ENCODE measurements around the gene ADAMTSL3. TPM values are rescaled to one million over a fixed set of nuclear protein-coding genes. Genes with fewer than 3 reads are reported as not detected.

The ADAMTSL3 gene
- total RNA-seq, 1 donor from 2014 or later = 13.2 TPM

DNA sequence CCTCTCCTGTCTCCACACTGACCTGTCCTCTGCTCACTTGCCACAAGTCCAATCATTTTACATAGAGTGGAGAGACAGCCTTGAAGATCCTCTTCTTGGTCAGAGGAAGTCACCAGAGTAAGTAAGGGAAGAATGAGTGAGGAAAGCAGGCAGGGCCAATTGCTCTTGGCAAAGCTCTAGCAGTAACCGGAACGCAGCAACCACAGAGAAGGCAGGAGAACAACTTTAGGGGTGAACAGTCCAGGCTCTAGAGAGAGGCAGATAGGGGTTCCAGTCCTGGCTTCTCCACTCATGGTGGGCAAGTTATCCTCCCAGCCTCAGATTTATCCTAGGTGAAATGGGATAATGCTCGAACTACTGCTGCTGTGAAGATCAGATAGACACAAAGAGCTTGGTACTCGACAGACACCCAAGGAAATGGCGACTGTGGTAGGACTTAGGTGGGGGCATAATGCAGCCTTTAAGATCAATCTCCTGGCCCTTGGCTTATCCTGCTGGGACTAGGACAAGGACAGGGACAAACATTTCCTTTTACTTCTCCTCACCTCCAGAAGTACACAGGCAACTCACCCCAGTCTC, 1.2 kb upstream of the ADAMTSL3 start:
- peaks cover 2% of the 10 kb centered on the region for H3K36me3 Mint-ChIP-seq
- TF ChIP-seq, protein P1, sequence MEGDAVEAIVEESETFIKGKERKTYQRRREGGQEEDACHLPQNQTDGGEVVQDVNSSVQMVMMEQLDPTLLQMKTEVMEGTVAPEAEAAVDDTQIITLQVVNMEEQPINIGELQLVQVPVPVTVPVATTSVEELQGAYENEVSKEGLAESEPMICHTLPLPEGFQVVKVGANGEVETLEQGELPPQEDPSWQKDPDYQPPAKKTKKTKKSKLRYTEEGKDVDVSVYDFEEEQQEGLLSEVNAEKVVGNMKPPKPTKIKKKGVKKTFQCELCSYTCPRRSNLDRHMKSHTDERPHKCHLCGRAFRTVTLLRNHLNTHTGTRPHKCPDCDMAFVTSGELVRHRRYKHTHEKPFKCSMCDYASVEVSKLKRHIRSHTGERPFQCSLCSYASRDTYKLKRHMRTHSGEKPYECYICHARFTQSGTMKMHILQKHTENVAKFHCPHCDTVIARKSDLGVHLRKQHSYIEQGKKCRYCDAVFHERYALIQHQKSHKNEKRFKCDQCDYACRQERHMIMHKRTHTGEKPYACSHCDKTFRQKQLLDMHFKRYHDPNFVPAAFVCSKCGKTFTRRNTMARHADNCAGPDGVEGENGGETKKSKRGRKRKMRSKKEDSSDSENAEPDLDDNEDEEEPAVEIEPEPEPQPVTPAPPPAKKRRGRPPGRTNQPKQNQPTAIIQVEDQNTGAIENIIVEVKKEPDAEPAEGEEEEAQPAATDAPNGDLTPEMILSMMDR (IDR thresholded peaks at IDR 0.05; ENCODE audit: unreplicated experiment) = no peak
- DNase-seq (ENCODE audit: low spot score in 2 of 2, unreplicated experiment in 2 of 2) = no peak
- peaks cover 3% of the 10 kb centered on the region for H3K4me1 Mint-ChIP-seq
- H3K27me3 Mint-ChIP-seq (ENCODE audit: low read depth) = peaks cover 88% of the 10 kb centered on the region
- no peak overlapping the region for H3K27ac Mint-ChIP-seq
- H3K4me3 Mint-ChIP-seq = peak overlapping the region; percentile 22
- no peaks in the 10 kb centered on the region for H3K9me3 Mint-ChIP-seq

DNA sequence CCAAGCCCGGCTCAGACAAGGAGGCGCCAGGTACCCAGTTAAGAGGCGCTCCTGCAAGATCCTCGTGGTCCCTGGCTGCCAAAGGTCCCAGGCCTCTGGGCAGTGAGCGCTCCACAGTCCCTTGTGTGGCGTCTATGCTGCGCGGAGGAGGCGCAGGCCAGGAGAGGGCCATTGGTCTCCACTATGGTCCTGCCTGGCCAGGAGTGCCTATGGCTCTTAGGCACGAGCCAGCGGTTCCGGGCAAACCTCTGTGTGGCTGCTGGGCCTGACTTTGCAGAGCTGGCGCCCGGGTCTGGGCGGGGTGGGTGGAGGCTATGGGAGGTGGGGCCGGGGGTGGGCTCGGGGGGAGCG, 660 bp upstream of the ADAMTSL3 start:
- peaks cover 3% of the 10 kb centered on the region for H3K4me1 Mint-ChIP-seq
- TF ChIP-seq, protein P1 (IDR thresholded peaks at IDR 0.05; ENCODE audit: unreplicated experiment) = no peak
- H3K4me3 Mint-ChIP-seq = peak overlapping the region; percentile 22
- no peak for DNase-seq (ENCODE audit: low spot score in 2 of 2, unreplicated experiment in 2 of 2)
- H3K36me3 Mint-ChIP-seq = peaks cover 2% of the 10 kb centered on the region
- no peak overlapping the region for H3K27ac Mint-ChIP-seq
- peaks cover 90% of the 10 kb centered on the region for H3K27me3 Mint-ChIP-seq (ENCODE audit: low read depth)
- no peaks in the 10 kb centered on the region for H3K9me3 Mint-ChIP-seq

DNA sequence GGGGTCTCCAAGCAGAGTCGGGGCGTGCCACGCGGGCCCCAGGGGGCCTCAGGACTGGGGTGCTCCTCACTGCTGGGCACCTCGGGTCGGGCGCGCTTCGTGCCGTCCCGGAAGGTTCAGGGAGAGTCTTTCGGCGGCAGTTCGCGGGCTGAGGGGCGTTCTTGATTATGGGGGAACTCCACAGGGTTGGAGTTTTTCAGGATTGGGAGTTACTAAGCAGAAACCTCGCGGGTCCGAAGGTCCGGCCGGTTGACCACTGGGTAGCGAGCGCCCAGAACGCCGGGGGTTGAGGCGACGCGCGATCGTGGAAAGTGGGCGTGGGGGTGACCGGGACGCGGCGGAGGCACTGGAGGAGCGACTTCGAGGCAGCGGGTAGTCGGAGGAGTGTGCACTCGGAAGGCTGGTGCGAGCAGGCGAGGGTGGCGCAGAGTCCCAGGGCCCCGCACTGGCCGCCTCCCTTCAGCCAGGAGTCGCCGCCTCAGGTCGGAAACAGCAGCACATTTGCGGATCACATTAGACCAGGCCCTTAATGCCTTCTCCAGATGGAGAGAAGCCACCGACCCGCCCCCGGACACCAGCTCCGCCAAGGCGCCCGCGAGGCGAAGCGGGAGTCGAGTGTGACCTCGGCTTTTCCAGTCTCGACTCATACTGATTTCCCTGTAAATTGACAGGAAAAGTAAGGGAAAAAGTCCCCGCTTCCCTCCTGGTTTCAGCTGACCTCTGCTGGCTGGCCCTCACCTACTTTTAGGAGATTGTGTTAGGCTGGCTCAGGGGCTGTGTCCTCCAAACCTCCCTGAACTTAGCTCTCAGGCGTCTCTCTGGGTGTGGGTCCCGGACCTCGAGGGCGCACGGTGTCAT, 685 bp downstream of the ADAMTSL3 start:
- DNase-seq (ENCODE audit: low spot score in 2 of 2, unreplicated experiment in 2 of 2) = peak in 1 of 2 experiments; percentile 40
- H3K9me3 Mint-ChIP-seq = no peaks in the 10 kb centered on the region
- peaks cover 3% of the 10 kb centered on the region for H3K4me1 Mint-ChIP-seq
- no peak overlapping the region for H3K27ac Mint-ChIP-seq
- H3K36me3 Mint-ChIP-seq = peaks cover 2% of the 10 kb centered on the region
- TF ChIP-seq, protein P1 (IDR thresholded peaks at IDR 0.05; ENCODE audit: unreplicated experiment) = no peak
- H3K4me3 Mint-ChIP-seq = peak overlapping the region; percentile 67
- peaks cover 84% of the 10 kb centered on the region for H3K27me3 Mint-ChIP-seq (ENCODE audit: low read depth)

DNA sequence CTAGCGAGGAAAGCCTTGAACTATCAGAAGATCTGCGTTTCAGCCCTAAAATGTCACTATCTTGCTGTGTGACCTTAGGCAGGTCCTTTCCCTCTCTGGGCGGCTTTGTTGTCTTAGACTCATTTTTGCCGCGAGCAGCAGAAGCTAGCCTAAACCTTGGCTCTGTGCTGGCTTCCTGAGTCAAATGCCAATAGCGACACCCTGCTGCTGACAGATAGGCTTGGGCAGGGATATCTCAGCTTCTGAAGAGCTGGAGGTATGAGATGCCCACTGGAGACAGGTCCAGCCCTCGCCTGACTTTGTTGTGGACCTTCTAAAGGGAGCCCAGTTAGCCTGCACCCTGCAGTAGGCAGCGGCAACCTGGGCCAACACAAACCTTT, 1.3 kb downstream of the ADAMTSL3 start:
- no peaks in the 10 kb centered on the region for H3K9me3 Mint-ChIP-seq
- DNase-seq (ENCODE audit: low spot score in 2 of 2, unreplicated experiment in 2 of 2) = no peak
- H3K27ac Mint-ChIP-seq = no peak overlapping the region
- peaks cover 2% of the 10 kb centered on the region for H3K36me3 Mint-ChIP-seq
- peaks cover 3% of the 10 kb centered on the region for H3K4me1 Mint-ChIP-seq
- H3K4me3 Mint-ChIP-seq = peak overlapping the region; percentile 67
- TF ChIP-seq, protein P1 (IDR thresholded peaks at IDR 0.05; ENCODE audit: unreplicated experiment) = no peak
- H3K27me3 Mint-ChIP-seq (ENCODE audit: low read depth) = peaks cover 78% of the 10 kb centered on the region

DNA sequence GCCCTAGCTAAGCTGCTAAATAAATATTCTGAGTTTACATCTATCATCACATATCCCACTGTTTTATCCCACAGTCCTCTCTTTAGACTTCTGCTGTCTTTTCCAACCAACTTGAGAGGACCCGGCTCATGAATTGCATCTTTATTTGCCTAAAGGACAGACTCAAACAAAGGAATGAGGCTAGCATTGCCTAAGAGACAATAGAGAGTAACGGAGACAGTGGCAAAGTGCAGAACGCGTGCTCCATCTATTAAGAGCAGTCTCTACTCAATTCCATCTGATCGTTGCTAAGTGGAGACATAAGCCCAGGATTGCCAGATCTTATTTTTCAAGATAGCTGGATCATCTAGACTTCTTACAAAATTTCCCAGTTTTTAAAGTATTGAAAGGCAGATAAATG, 2.3 kb downstream of the ADAMTSL3 start:
- TF ChIP-seq, protein P1 (IDR thresholded peaks at IDR 0.05; ENCODE audit: unreplicated experiment) = no peak
- H3K9me3 Mint-ChIP-seq = no peaks in the 10 kb centered on the region
- no peak for DNase-seq (ENCODE audit: low spot score in 2 of 2, unreplicated experiment in 2 of 2)
- peaks cover 68% of the 10 kb centered on the region for H3K27me3 Mint-ChIP-seq (ENCODE audit: low read depth)
- peaks cover 2% of the 10 kb centered on the region for H3K36me3 Mint-ChIP-seq
- H3K4me3 Mint-ChIP-seq = no peak overlapping the region
- no peak overlapping the region for H3K27ac Mint-ChIP-seq
- peaks cover 3% of the 10 kb centered on the region for H3K4me1 Mint-ChIP-seq
